AG04449 (cell line): ENCODE measurements around the gene TMEM25.

Experiments
- CTCF ChIA-PET: fragments of 350-600 bp; formaldehyde crosslinking; extraction: SDS; loops from one replicate; lab custom pipeline; 2021; ENCODE audit warnings: antibody characterized with exemption; lab: Yijun Ruan, JAX
- POLR2A ChIA-PET: fragments of 400-600, 350-600 bp; formaldehyde crosslinking; extraction: SDS; loops from one replicate; lab custom pipeline; 2020; ENCODE audit warnings: antibody characterized with exemption, inconsistent platforms; lab: Yijun Ruan, JAX
- DNase-seq: peaks from one replicate; pipeline ENCODE4 v3.0.0-alpha.2; 2010; ENCODE audit warnings: low read depth, low spot score
- H3K4me3 ChIP-seq: 2 replicates; pipeline ENCODE4 v1.5.1; 2011; ENCODE audit warnings: low read depth, mild to moderate bottlenecking, control low read depth, low read length
- TF ChIP-seq, protein P1 (sequence below): IDR thresholded peaks from one replicate; pipeline ENCODE4 v1.5.1; 2011; ENCODE audit warnings: mild to moderate bottlenecking, moderate library complexity, low read length, control low read depth, inconsistent platforms; ENCODE audit not compliant: insufficient read depth; ENCODE audit errors: missing control alignments

Gene TMEM25

GRCh38 chr11:118529584-118530175 is 1.3 kb upstream of the TMEM25 start:
- peak overlapping the region; percentile 76; the same call in 1 of the 2 replicates for H3K4me3 ChIP-seq
- ChIA-PET CTCF (interaction anchor here (2.5 kb wide), 1 partner anchor 41 kb away, joined by 6 read pairs; no protein-coding TSS in a partner anchor), POLR2A (no interaction called here)
- no peak for DNase-seq
- TF ChIP-seq, protein P1, sequence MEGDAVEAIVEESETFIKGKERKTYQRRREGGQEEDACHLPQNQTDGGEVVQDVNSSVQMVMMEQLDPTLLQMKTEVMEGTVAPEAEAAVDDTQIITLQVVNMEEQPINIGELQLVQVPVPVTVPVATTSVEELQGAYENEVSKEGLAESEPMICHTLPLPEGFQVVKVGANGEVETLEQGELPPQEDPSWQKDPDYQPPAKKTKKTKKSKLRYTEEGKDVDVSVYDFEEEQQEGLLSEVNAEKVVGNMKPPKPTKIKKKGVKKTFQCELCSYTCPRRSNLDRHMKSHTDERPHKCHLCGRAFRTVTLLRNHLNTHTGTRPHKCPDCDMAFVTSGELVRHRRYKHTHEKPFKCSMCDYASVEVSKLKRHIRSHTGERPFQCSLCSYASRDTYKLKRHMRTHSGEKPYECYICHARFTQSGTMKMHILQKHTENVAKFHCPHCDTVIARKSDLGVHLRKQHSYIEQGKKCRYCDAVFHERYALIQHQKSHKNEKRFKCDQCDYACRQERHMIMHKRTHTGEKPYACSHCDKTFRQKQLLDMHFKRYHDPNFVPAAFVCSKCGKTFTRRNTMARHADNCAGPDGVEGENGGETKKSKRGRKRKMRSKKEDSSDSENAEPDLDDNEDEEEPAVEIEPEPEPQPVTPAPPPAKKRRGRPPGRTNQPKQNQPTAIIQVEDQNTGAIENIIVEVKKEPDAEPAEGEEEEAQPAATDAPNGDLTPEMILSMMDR = no peak

DNA sequence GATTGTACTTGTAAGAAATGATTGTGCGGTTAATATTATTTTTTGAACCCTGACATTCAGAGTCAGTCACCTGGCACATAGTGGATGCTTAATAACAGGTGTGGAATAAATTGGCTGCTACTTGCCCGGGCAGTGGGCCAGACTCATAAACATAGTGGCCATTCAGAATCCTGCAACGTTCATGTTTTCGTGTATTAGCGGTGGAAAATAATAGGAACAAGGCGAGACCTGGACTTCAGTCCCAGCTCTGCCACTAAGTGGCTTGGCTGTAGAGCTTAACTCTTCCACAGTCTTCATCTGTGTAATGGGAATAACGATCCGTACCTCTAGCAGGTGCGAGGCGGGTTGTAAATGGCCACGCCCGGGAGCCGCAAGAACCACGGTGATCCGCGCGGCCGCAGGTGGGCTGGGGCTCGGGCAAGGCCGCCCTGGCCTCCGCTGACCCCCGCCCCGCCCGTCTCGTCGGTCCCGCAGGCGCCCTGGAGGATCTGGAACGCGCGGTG is 761 bp upstream of the TMEM25 start:
- POLR2A ChIA-PET = no interaction called here
- CTCF ChIA-PET = interaction anchor here (2.5 kb wide), 1 partner anchor 42 kb away, joined by 6 read pairs; no protein-coding TSS in a partner anchor
- H3K4me3 ChIP-seq = peak overlapping the region; percentile 76
- no peak for DNase-seq
- TF ChIP-seq, protein P1 = no peak

DNA sequence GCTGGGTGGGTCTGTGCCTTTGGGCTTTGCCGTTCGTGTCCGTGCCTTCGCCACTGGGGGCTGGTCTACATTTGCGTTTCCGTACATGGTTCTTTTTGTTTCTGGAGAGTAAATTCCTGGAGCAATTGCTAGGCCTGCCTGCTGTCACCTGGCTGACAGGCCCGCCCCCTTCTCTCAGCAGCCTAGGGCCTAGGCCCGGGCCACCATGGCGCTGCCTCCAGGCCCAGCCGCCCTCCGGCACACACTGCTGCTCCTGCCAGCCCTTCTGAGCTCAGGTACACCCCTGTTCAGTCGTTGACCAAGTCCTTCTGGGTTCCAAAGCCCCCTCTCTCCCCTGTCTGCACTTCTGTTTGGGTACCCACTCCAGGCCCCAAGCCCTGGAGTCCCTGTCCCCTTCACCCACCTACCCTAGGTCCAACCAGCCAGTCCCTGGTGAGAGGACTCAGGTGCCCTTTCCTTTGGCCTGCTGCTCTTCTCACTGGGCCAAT is 649 bp downstream of the TMEM25 start:
- POLR2A ChIA-PET = no interaction called here
- CTCF ChIA-PET = no interaction called here
- TF ChIP-seq, protein P1 = no peak
- no peak for DNase-seq
- H3K4me3 ChIP-seq = peak overlapping the region; percentile 76

DNA sequence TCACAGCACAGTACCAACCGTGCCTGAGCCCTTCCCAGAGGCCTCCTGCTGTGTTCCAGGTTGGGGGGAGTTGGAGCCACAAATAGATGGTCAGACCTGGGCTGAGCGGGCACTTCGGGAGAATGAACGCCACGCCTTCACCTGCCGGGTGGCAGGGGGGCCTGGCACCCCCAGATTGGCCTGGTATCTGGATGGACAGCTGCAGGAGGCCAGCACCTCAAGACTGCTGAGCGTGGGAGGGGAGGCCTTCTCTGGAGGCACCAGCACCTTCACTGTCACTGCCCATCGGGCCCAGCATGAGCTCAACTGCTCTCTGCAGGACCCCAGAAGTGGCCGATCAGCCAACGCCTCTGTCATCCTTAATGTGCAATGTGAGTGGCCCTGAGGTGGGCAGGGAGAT is 1.1 kb downstream of the TMEM25 start:
- TF ChIP-seq, protein P1 = no peak
- CTCF ChIA-PET = no interaction called here
- no peak for DNase-seq
- POLR2A ChIA-PET = no interaction called here
- H3K4me3 ChIP-seq = peak overlapping the region; percentile 76

DNA sequence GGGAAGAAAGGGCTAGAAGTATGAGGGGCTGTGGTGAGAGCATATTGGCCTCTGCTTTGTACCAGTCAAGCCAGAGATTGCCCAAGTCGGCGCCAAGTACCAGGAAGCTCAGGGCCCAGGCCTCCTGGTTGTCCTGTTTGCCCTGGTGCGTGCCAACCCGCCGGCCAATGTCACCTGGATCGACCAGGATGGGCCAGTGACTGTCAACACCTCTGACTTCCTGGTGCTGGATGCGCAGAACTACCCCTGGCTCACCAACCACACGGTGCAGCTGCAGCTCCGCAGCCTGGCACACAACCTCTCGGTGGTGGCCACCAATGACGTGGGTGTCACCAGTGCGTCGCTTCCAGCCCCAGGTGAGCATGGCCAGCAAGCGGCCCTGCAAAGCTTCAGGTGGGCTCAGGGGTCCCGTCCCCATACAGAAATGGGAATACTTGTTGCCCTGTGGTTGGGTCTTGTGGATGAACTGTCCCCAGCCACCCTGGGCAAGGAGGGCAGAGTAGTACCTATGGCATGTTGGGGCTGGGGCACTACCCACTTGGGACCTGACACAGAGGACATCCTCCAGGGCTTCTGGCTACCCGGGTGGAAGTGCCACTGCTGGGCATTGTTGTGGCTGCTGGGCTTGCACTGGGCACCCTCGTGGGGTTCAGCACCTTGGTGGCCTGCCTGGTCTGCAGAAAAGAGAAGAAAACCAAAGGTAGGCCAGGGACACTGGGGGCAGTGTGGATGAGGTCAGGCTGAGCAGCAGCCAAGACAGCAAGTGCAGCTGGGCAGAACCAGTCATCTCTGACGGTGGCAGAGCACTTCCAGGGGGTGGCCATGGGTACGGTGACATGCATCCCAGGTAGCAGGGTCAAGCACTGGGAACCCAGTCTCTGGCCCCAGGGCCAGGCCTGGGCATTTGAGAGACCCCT is 2.1 kb downstream of the TMEM25 start:
- TF ChIP-seq, protein P1 = no peak
- CTCF ChIA-PET = no interaction called here
- POLR2A ChIA-PET = interaction anchor here (0.6 to 0.7 kb wide), 2 partner anchors 10 to 257 kb away, joined by 3 to 6 read pairs; no protein-coding TSS in a partner anchor
- no peak for DNase-seq
- H3K4me3 ChIP-seq = no peak overlapping the region
